Panc1 (cell line): ENCODE data around the gene ITLN2.

Experiments
- POLR2AphosphoS5 ChIP-seq: IDR thresholded peaks from 2 replicates; pipeline ENCODE4 v1.6.1; 2012; ENCODE audit warnings: mild to moderate bottlenecking, low read depth, low read length, moderate library complexity
- TF ChIP-seq, protein P1 (sequence below): fragments of 450-650 bp; IDR thresholded peaks from 2 replicates; pipeline ENCODE4 v1.5.1; 2017; ENCODE audit warnings: mild to moderate bottlenecking

DNA sequence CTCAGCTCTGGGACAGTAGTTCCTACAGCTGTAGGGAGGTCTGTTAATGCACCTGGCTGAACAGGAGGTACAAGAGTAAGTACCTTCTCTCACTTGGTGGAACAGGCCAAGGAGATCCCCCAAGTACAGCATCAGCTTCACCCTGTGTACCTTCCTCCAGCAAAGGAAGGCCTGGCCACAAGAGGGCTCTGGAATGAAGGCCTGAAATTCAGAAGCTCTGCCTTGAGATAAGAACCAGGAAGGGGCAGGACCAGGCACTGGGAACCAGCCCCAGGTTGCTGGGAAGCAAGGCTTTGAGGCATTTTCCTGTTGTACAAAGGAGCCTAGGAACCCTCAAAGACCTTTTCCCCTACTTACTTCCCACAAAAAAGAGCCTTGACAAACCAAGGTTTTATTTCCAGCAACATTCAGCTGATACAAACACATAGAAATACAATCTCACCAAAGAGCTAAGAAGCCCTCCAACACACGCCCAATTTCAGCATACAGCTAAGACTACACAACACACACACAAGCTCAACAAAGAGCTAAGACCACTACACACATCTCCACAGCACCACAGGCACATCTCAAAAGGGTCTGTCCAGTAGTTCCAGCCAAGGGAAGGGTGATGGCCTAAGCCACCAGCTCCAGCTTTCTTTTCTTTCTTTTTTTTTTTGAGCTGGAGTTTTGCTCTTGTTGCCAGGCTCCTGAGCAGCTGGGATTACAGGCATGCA lies 42.9 kb upstream of the ITLN2 start:
- TF ChIP-seq, protein P1, sequence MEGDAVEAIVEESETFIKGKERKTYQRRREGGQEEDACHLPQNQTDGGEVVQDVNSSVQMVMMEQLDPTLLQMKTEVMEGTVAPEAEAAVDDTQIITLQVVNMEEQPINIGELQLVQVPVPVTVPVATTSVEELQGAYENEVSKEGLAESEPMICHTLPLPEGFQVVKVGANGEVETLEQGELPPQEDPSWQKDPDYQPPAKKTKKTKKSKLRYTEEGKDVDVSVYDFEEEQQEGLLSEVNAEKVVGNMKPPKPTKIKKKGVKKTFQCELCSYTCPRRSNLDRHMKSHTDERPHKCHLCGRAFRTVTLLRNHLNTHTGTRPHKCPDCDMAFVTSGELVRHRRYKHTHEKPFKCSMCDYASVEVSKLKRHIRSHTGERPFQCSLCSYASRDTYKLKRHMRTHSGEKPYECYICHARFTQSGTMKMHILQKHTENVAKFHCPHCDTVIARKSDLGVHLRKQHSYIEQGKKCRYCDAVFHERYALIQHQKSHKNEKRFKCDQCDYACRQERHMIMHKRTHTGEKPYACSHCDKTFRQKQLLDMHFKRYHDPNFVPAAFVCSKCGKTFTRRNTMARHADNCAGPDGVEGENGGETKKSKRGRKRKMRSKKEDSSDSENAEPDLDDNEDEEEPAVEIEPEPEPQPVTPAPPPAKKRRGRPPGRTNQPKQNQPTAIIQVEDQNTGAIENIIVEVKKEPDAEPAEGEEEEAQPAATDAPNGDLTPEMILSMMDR = peak; percentile 80; the same call in 1 of the 2 replicates
- no peak for TF ChIP-seq POLR2AphosphoS5
